Stimulated activated naive CD8-positive, alpha-beta T cell treated with anti-CD3 and anti-CD28 coated beads, Interleukin-15, Interleukin-2, amounts not matched to agents 100 ng/mL and 50 ng/mL, for 24 hours (primary cell): ENCODE data around the gene SNX3.
"Not testable (repeated sequence)": the region's sequence is repeated elsewhere in the genome, so short reads cannot be mapped to it uniquely, and the experiment has no call there.

ENCODE experiments used
- H3K27ac Mint-ChIP-seq: one replicate; pipeline ENCODE4 v1.8.0; 2021; ENCODE audit warnings: mild to moderate bottlenecking, mixed read lengths
- H3K27me3 Mint-ChIP-seq: one replicate; pipeline ENCODE4 v1.8.0; 2021; ENCODE audit warnings: mixed read lengths
- H3K36me3 Mint-ChIP-seq: one replicate; pipeline ENCODE4 v1.8.0; 2021; ENCODE audit warnings: low read depth, mixed read lengths
- H3K4me1 Mint-ChIP-seq: one replicate; pipeline ENCODE4 v1.8.0; 2021; ENCODE audit warnings: low read depth, mixed read lengths
- H3K4me3 Mint-ChIP-seq: one replicate; pipeline ENCODE4 v1.8.0; 2021; ENCODE audit warnings: mild to moderate bottlenecking, mixed read lengths
- H3K9me3 Mint-ChIP-seq: one replicate; pipeline ENCODE4 v1.8.0; 2021; ENCODE audit warnings: mixed read lengths

SNX3 gene

GRCh38 chr6:108245095-108245494, 15.7 kb downstream of the SNX3 start:
- H3K27me3 Mint-ChIP-seq, H3K4me3 Mint-ChIP-seq, H3K9me3 Mint-ChIP-seq, H3K27ac Mint-ChIP-seq: not testable (repeated sequence)
- H3K4me1 Mint-ChIP-seq: peaks cover 33% of the 10 kb centered on the region
- H3K36me3 Mint-ChIP-seq: peaks cover 68% of the 10 kb centered on the region

DNA sequence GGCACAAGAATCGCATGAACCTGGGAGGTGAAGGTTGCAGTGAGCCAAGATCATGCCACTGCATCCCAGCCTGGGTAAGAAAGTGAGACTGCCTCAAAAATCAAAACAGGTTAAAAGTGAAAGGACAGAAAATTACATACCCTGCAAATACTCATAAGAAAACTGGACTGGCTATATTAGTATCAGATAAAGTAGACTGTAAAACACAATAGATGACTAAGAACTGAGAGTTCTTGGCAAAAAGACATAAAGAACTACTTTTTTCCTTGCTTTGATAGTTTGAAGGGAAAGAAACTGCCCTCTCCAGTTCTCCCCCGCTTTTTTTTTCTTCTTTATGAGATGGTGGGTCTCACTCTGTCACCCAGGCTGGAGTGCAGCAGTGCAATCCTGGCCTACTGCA, 17.0 kb downstream of the SNX3 start:
- H3K27me3 Mint-ChIP-seq: no peaks in the 10 kb centered on the region
- H3K4me3 Mint-ChIP-seq: no peak overlapping the region
- peaks cover 29% of the 10 kb centered on the region for H3K4me1 Mint-ChIP-seq
- peak overlapping the region; percentile 7 for H3K27ac Mint-ChIP-seq
- peaks cover 79% of the 10 kb centered on the region for H3K36me3 Mint-ChIP-seq
- peaks cover 7% of the 10 kb centered on the region for H3K9me3 Mint-ChIP-seq

DNA sequence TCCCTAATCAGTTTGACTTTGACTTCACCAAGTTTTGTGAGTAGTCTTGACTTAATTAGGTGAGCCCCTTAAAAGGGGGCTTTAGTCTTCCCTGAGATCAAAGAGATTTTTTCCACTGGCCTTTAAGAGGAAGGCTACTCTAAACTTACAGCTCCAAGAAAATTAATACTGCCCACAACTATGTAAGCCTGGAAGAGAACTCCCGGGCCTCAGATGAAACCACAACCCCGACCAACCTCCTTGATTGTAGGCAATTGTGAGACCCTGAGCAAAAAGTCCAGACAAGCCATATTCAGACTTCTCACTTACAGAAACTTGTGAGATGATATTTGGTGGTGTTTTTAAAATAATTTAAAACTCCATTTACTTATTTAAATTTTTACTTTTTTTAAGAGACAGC, 18.1 kb downstream of the SNX3 start:
- H3K4me1 Mint-ChIP-seq: peaks cover 20% of the 10 kb centered on the region
- H3K27ac Mint-ChIP-seq: no peak overlapping the region
- peaks cover 7% of the 10 kb centered on the region for H3K9me3 Mint-ChIP-seq
- H3K36me3 Mint-ChIP-seq: peaks cover 76% of the 10 kb centered on the region
- no peak overlapping the region for H3K4me3 Mint-ChIP-seq
- H3K27me3 Mint-ChIP-seq: no peaks in the 10 kb centered on the region

DNA sequence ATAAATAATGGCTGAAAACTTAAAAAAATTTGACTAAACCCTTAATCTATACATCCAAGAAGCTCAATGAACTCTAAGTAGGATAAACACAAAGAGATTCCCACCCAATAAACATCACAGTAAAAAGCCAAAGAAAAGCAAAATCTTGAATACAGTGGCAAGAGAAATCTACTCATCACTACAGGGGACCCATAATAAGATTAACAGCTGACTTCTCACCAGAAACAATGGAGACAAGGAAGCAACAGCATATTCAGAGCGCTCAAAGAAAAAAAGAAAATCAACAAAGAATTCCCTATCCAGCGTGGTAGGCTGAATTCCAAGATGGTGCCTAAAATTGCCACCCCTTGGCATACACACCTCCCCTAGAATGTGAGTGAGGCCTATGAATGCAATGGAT, 18.6 kb downstream of the SNX3 start:
- peaks cover 7% of the 10 kb centered on the region for H3K9me3 Mint-ChIP-seq
- H3K4me3 Mint-ChIP-seq: no peak overlapping the region
- peak overlapping the region; percentile 4 for H3K27ac Mint-ChIP-seq
- no peaks in the 10 kb centered on the region for H3K27me3 Mint-ChIP-seq
- peaks cover 74% of the 10 kb centered on the region for H3K36me3 Mint-ChIP-seq
- peaks cover 20% of the 10 kb centered on the region for H3K4me1 Mint-ChIP-seq

DNA sequence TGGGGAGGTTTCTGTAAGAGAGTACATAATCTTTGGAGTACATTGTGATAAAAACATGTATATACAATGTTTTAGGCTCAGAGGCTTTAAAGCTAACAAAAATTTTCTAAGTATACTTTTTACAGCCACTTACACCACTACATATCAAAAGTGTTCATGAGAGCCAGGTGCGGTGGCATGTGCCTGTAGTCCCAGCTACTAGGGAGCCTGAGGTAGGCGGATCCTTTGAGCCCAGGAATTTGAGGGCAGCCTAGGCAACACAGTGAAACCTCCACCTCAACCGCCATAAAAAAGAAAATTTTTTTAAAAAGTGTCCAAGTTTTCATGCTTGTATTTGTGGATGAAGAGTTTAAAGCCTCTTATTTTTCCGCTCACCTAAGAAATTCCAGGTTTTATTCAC, 22.5 kb downstream of the SNX3 start:
- peaks cover 7% of the 10 kb centered on the region for H3K9me3 Mint-ChIP-seq
- H3K27ac Mint-ChIP-seq: no peak overlapping the region
- H3K36me3 Mint-ChIP-seq: peaks cover 67% of the 10 kb centered on the region

GRCh38 chr6:108236791-108237190, 24.0 kb downstream of the SNX3 start:
- Mint-ChIP-seq H3K4me1 (peaks cover 12% of the 10 kb centered on the region), H3K9me3 (peaks cover 1% of the 10 kb centered on the region), H3K27me3 (no peaks in the 10 kb centered on the region), H3K4me3 (no peak overlapping the region), H3K27ac (no peak overlapping the region), H3K36me3 (peaks cover 55% of the 10 kb centered on the region)

More for the DNA sequence above, 22.5 kb downstream of the SNX3 start:
- no peak overlapping the region for H3K4me3 Mint-ChIP-seq
- no peaks in the 10 kb centered on the region for H3K27me3 Mint-ChIP-seq
- peaks cover 16% of the 10 kb centered on the region for H3K4me1 Mint-ChIP-seq

- Mint-ChIP-seq H3K27ac (no peak overlapping the region), H3K4me1 (peaks cover 6% of the 10 kb centered on the region), H3K4me3 (no peak overlapping the region), H3K9me3 (no peaks in the 10 kb centered on the region), H3K27me3 (no peaks in the 10 kb centered on the region), H3K36me3 (peaks cover 41% of the 10 kb centered on the region)
These were observed 25.7 kb downstream of the SNX3 start for GRCh38 chr6:108235127-108235526.

DNA sequence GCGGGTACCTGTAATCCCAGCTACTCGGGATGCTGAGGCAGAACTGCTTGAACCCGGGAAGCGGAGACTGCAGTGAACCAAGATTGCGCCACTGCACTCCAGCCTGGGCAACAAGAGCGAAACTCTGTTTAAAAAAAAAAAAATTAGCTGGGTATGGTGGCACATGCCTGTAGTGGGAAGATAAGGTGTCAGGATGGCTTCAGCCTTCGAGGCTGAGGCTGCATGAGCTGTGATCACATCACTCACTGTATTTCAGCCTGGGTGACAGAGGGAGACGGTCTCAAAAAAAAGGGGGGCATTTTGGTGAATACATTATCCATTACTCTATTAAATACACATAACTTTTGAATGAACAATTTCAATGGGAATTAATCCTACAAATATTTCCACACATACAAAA, 32.4 kb downstream of the SNX3 start:
- Mint-ChIP-seq H3K27ac (no peak overlapping the region), H3K36me3 (peaks cover 7% of the 10 kb centered on the region), H3K4me1 (peaks cover 11% of the 10 kb centered on the region), H3K9me3 (no peaks in the 10 kb centered on the region), H3K4me3 (no peak overlapping the region), H3K27me3 (no peaks in the 10 kb centered on the region)

- Mint-ChIP-seq H3K27me3 (no peaks in the 10 kb centered on the region), H3K4me3 (no peak overlapping the region), H3K9me3 (no peaks in the 10 kb centered on the region), H3K4me1 (peaks cover 20% of the 10 kb centered on the region), H3K27ac (no peak overlapping the region), H3K36me3 (peaks cover 13% of the 10 kb centered on the region)
These were observed 33.5 kb downstream of the SNX3 start for GRCh38 chr6:108227290-108227689.

- H3K4me3 Mint-ChIP-seq: no peak overlapping the region
- H3K27me3 Mint-ChIP-seq: no peaks in the 10 kb centered on the region
- peak overlapping the region; percentile 69 for H3K27ac Mint-ChIP-seq
- H3K9me3 Mint-ChIP-seq: no peaks in the 10 kb centered on the region
- H3K36me3 Mint-ChIP-seq: peaks cover 42% of the 10 kb centered on the region
- peaks cover 19% of the 10 kb centered on the region for H3K4me1 Mint-ChIP-seq
These were observed 38.3 kb downstream of the SNX3 start for GRCh38 chr6:108222504-108222903.

DNA sequence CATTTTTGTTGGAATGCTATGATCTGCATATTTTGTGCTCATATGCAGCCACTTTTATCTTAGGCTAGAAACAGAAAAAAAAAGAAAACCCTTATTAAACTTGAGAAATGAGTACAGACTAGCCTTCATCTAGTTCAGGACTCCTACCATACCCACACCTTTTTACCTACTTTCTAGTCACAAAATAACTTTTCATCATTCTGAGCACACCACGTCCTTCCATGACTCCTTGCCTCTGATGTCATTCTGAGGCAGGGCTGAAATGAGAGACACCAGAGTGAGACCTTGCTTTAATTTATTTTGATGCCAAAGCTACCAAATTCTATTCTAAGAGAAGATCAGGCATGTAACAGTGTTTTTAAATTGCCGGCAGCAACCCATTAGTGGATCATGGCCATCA, 38.8 kb downstream of the SNX3 start:
- Mint-ChIP-seq H3K4me3 (no peak overlapping the region), H3K27me3 (no peaks in the 10 kb centered on the region), H3K27ac (peak overlapping the region; percentile 69), H3K4me1 (peaks cover 15% of the 10 kb centered on the region), H3K36me3 (peaks cover 41% of the 10 kb centered on the region), H3K9me3 (no peaks in the 10 kb centered on the region)

DNA sequence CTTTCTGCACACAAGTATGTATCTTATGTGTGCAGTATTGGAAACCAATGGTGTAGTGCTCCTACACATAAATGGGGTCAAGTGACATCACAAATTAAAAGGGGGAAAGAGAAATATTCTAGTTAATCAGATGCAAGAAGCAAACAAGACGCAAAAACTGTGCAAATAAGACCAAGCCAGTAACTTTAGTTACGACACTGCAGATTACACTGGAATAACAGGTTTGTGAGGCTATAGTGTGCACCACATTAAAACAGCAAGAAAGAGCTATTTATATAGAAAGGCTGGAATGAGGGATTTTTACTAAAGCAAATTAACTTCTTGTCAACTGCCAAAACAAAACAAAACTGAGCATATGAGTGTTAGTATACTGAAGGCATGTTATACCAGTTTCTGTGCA, 49.2 kb downstream of the SNX3 start:
- no peak overlapping the region for H3K4me3 Mint-ChIP-seq
- no peaks in the 10 kb centered on the region for H3K9me3 Mint-ChIP-seq
- H3K27ac Mint-ChIP-seq: no peak overlapping the region
- H3K36me3 Mint-ChIP-seq: peaks cover 47% of the 10 kb centered on the region
- no peaks in the 10 kb centered on the region for H3K27me3 Mint-ChIP-seq
- no peaks in the 10 kb centered on the region for H3K4me1 Mint-ChIP-seq

DNA sequence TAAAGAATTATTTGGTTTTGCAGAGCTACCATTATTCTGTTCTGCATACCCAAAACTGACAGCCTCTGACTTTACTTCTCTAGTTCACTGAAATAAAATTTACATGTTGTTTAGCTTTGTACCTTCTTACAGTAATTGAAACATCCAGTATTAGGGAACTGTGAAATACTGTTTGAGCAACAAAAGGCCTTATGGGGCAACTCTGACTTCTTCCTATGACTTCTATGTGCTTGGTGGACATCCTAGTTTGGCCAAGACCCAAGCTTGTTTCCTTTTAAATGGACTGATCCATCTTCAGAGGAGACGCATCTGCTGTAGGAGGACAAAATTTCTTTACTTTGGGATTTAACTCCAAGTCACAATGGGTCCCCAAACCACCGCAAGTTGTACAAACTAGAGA, 50.3 kb downstream of the SNX3 start:
- H3K27ac Mint-ChIP-seq: no peak overlapping the region
- no peaks in the 10 kb centered on the region for H3K4me1 Mint-ChIP-seq
- H3K9me3 Mint-ChIP-seq: no peaks in the 10 kb centered on the region
- H3K36me3 Mint-ChIP-seq: peaks cover 56% of the 10 kb centered on the region
- no peaks in the 10 kb centered on the region for H3K27me3 Mint-ChIP-seq
- H3K4me3 Mint-ChIP-seq: no peak overlapping the region

- Mint-ChIP-seq H3K36me3 (peaks cover 53% of the 10 kb centered on the region), H3K4me3 (no peak overlapping the region), H3K27ac (no peak overlapping the region)
These were observed 51.1 kb downstream of the SNX3 start for GRCh38 chr6:108209738-108210137.

DNA sequence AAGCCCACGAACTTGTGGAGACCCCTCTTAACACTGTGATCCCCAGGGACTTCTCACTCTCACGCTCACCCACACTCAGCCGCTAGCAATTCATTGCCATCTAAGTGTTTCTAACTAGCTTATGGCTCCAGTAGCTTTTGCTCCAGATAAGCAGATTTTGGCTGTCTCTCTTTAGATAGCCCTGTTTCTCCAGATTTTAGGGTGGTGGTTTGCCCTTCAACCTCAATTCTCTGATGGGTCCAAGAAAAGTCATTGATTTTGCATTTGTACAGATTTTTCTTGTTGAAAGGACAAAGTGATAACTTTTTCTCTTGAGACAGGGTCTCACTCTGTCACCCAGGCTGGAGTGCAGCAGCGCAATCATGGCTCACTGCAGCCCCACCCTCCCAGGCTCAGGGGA, 53.8 kb downstream of the SNX3 start:
- no peaks in the 10 kb centered on the region for H3K9me3 Mint-ChIP-seq
- no peak overlapping the region for H3K27ac Mint-ChIP-seq
- H3K4me3 Mint-ChIP-seq: no peak overlapping the region
- H3K27me3 Mint-ChIP-seq: no peaks in the 10 kb centered on the region
- peaks cover 5% of the 10 kb centered on the region for H3K4me1 Mint-ChIP-seq
- peaks cover 47% of the 10 kb centered on the region for H3K36me3 Mint-ChIP-seq

More at GRCh38 chr6:108209738-108210137, 51.1 kb downstream of the SNX3 start:
- Mint-ChIP-seq H3K27me3 (no peaks in the 10 kb centered on the region), H3K9me3 (no peaks in the 10 kb centered on the region), H3K4me1 (no peaks in the 10 kb centered on the region)

DNA sequence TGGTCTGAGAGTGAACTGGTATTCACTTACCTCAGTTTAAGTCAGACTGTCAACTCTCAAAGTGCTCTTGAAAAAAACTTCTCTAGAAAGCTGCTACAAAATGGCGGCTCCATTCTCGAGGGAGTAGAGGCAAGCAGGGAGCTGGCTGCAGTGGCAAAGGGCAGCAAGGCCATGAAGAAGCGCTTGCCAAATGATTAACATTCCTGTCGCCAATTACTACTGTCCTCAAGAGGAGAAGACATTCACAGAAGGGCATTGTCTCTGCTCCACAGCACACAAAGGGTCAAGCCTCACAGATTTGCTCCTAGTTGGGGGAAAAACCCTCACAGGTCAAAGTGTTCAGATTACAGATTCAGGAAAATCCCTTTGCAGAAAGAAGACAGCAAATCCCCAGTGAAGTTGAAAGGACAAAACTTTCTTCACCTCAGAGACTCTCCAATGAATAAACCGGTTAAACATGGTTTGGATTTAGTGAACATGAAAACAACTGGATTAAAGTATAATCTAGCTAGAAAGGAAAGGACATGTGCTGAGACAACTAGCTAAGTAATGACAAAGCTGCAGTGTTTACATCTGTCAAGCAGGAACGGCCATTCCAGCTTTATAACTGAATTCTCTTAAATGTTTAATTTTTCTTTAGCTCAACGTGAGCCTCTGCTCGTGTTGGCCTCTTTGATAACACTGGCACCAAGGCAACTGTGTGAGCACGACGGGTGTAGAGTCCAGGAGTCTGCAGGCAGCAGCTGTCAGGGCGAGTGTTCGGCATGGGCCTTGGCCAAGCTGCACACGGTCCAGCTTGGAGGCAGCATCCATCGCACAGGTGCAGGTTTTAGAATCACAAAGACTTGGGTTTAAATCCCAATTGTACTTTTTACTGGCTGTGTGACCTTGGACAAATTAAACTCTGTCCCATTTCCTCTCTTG, 57.4 kb downstream of the SNX3 start:
- Mint-ChIP-seq H3K9me3 (no peaks in the 10 kb centered on the region), H3K27me3 (no peaks in the 10 kb centered on the region), H3K27ac (no peak overlapping the region), H3K36me3 (peaks cover 20% of the 10 kb centered on the region), H3K4me3 (no peak overlapping the region), H3K4me1 (peaks cover 5% of the 10 kb centered on the region)
